Kidney glomerular epithelial cell (primary cell): ENCODE results near the gene PICK1.
A peak's percentile ranks its signal among the peaks of the same experiment; 100 is the strongest.

Source experiments
- DNase-seq: peaks from one replicate; lab custom pipeline; 2025; lab: John Stamatoyannopoulos, UW

Gene PICK1

DNA sequence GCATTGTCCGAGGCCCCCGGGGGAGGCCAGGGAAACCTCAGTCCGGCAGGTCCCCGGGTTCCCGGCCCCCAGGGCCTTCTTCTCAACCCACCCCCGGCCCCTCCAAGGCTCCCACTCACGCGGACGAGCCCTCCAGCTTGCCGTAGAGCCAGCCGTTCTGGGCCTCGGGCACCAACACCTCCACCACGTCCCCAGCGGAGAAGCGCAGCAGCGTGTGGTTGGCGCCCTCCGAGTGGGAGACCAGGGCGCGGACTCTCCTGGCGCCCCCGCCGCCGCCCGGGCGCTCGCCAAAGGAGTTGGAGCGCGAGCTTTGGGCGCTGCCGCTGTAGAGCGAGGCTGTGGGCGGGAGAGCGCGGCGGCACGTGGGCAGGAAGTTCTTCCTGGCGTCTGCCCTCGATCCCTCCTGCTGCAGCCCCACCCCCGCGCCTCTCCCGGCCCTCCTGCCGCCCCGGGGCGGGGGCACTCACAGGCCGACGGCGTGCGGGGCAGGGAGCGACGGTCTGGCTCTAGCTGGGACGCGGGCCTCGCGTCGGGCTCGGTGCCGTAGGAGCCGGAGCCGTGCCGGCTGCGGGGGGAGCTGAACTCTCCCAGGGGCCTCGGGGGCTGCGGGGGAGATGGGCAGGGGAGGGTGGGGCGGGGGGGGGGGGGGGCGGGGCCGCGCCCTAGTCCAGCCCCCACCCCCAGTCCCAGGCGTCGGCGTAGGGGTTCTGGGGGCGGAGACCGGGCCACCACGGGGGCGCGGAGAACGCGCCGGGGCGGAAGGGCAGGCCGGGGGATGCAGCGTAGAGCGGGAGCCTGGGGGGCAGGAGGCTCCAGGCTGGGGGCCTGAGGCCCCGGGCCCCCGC lies 31.6 kb downstream of the PICK1 start:
- DNase-seq: no peak

DNA sequence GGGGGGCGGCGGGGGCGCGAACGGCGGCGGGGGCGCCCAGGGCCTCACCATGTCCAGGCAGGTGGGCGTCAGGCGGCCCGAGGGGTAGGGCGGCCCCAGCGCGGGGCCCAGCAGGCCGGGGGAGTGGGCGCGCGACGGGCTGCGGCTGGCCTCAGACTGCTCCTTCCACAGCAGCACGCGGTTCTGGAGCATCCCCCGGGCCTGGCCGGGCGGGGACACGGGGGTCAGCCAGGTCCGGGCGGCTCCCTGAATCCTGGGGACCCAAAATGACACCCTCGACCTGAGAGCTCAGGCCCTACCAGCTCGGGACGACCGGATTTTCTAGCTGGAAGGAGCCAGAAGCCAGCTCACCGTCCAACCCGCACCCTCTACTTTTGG lies 32.3 kb downstream of the PICK1 start:
- DNase-seq: no peak

DNA sequence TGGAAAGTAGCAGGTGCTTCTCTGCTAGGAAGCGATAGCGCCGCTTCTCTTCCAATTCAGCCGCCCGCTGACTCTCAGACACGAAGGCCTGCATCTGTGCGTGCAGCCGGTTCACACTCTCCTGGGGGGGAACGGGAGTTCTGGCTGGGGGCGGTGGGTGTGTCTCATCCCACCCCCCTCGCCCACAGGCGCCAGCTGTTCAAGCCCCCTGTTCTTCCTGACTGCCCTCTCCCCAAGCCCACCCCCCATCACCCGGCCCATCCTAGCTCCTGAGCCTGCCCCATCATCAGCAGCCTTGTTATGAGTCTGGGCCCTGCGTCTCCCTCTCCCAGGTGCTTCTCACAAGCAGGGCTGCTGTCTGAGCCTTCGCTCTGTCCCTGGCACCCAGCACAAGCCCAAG lies 39.9 kb downstream of the PICK1 start:
- no peak for DNase-seq

DNA sequence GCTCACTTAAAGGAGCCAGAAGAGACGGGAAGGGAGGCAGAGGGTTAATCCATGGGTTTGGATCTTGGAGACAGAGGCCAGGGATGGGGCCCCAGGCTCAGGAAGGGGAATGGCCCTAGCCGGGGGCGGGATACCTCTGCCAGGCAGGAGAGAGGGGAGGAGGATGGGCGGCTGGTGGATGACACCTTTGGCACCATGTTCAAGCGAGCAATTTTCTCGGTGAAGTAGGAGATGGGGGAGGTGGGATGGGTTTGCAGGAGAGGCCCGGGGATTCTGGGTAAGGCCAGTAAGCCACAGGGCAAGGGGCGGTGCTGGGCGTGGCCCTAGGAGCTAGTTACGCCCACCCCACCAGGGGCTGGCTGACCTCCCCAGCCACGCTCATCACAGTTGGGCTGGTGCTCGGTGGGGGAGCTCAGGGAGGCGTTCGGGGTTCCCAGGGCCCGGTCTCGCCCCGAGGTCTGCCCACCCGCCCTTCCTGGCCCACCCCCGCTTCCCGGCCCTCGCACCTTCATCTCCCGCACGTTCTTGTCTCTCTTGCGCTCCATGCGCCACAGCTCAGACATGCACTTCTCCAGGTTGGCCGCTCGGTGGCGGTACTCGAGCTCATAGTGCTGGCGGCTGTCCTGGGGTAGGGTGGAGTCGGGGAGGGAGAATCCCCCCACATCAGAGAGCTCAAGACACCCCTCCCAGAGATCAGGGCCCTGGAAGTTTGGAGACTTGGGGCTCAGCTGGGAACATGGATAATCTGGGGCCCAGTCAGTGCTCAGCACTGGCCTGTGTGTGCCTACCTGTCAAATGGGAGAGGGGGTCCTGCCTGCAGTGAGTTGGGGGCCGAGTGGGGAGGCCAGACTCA lies 40.6 kb downstream of the PICK1 start:
- no peak for DNase-seq

DNA sequence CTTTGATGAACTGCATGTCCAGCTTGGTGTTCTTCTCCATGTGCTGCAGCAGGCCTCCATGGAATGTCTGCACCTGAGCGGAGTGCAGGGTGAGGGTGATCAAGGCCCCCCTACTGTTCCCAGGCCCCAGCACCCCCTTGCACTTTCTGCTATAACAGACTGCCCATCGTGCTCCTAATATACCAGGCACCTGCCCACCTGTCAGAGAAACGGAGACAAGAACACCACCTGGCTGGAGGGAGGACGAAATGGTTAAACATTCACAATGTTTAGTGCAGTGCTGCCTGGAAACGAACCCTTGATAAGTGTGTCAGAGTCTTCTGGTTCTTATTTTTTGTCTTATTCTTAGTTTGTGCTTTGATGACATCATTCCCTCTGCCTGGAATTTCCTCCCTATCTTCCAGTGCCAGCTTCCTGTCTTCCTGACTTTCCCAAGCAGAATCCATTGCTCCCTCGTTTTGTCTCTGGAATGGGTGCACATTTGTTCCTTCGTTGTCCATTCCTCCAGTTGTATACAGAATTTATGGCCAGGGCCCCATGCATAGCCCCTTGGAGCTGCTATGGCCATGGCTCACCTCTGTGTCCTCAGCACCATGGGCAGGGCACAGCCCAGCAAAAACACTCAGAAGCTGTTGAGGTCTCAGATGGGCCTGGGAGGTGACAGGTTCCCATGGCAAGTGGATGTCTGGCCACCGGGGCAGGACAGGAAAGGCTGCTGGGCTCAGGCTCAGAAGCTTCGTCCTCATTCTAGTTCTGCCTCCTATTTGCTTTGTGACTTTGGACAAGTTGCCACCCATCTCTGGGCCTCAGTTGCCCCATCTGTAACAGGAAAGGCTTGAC lies 41.4 kb downstream of the PICK1 start:
- DNase-seq: peak; percentile 69

DNA sequence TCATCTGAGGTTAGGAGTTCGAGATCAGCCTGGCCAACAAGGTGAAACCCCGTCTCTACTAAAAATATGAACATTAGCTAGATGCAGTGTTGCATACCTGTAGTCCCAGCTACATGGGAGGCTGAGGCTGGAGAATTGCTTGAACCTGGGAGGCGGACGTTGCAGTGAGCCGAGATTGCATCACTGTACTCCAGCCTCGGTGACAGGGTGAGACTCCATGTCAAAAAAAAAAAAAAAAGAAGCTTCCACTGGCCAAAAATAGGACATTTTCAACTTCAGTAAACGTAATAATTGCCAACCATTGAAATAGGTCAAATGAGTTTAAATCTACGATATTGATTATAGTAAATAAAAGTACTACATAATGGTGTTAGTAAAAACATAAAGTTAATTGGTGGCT lies 46.4 kb downstream of the PICK1 start:
- no peak for DNase-seq

DNA sequence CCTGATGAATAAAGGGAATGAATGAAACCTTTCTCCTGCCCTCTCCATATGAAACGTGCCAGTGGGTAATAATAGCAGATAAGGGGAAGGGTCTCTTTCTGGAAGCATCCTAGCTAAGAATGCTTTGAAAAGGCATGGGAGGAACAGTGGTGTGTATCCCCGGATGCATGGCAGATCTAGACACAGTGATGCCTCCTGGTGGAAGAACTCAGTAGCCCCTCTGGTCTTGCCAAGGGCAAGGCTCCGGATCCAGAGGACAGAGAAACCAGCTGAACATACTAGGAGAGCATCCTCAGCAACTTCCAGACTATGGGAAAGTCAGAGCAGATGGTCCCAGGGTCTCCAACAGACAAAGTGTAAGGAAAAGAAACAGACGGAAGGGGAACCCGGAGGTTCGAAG lies 46.9 kb downstream of the PICK1 start:
- no peak for DNase-seq

DNA sequence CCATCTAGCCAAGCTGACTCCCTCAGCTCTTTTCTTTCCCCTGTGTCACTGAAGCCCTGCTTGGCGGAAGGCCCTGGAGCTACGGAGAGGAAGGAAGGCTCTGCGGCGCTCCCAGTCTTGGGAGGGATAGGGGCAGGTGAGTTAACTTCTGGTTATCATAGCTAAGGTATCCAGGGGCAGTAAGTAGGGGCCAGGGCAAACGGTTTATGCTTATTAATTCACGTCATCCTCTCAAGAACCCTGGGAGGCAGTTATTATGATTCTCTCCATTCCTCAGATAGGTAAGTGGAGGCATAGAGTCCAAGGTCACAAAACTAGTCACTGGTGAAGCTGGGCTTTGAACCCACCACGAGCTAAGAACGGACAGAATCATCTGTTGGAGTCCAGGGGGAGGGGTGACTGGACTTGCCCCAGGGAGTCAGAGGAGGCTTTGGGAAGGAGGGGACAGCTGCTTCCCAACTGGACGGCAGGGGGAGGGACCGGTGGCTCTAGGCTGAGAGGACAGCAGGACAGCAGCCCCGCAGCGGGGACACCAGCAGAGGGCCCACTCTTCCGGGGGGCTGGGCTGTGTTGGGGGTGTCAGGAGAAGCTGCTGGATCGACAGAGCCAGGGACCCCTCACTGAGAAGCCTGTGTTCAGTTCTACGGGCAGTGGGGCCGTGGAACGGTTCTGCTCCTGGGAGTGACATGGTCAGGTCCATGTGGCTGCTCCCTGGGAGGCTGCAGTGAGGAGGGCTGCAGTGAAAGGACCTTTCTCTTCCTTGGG lies 49.8 kb downstream of the PICK1 start:
- DNase-seq: no peak

DNA sequence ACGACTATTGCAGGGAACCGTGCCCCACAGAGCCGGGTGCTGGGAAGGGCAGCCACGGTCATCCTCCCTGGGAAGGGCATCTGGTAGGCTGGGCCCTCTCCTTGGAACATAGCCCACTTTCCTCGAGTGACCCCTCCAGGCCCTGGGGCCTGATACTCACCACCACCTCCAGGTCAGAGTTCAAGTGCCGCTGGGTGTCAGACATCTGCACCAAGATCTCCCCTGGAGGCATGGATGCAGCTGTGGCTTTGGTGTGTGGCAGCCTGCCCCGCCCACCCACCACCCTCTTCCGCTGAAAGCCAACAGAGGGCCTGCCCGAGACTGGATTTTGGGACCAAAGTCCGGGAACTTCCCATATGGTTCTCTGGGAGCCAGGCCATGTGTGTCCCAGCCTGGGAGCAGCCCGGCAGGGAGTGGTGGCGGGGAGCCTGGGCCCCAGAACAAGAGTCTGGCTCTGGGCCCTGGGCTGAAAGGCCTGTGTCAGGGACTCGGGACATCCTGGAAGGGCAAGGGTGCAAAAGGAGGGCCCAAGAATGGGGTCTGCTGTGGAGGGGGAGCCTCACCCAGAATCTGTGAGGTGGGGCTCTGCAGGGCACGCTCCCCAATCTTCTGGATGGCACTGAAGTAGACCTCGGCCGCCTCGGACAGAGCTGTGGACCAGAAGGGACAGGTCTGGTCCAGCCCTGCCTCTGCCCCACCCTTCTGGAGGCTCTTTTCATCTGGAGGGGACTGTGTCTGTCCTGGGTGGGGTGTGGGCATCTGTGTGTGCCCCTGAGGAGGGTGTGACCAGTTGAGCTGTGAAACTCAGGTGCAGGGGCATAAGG lies 50.7 kb downstream of the PICK1 start:
- DNase-seq: no peak

DNA sequence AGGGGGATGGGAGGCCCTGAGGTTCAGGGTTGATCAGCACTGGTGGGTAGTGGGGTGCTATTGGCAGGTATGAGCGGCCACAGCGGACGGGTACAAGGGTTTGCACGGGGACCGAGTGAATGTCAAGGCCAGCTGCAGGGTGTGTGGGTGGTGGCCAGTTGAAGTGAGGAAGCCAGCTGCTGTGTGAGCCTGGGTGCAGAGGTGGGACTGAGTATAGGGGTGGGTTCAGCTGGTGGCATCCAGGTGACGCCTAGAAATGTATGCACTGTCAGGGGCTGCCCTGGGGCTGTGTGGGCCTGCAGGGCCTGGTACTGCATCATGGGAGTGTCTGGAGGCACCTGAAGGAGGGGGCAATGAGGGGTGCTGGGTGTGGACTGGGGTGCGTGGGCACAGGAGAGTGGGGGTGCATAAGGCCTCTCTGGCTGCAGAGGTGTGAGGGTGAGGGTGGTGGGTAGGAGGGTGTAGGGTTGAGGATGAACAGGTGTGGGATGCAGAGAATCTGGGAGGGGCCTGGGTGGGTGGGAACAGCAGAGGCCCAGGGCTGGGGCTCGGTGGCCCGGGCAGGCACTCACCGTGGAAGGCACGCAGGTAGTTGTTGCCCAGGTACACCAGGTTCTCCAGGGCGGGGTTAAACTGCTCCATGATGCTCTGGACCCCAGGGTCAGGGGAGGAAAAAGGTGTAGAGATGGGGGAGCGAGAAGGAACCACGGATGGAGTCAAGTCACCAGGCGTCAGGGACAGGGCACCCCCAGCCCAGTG lies 51.5 kb downstream of the PICK1 start:
- no peak for DNase-seq

DNA sequence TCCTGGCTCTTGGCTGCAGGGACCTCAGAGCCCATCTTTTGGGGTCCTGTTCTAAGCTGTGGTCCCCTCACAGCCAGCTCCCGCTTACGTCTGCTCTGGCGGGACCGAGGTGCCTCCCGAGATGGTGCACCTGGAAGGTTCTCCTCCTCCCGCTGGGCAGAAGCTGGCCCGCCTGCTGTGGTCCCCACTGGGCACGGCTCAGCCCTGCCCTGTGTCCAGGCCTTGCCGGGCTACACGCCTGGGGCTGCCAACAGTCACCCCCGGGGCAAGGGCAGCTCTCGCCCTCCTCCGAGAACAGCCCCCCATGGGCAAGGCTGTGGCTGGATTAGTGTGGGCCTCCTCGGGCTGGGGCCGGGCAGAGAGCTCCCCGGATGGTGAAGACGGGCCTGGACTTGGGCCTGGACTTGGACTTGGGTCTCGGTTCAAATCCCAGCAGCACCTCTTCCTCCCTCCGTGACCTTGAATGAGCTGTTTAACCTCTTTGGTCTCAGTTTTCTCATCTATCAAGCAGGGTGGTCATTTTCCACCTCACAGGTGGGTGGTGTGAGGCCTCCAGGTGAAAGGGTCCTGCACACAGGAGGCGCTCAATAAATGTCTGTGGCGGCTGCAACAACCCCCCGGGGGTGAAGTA lies 52.3 kb downstream of the PICK1 start:
- no peak for DNase-seq

DNA sequence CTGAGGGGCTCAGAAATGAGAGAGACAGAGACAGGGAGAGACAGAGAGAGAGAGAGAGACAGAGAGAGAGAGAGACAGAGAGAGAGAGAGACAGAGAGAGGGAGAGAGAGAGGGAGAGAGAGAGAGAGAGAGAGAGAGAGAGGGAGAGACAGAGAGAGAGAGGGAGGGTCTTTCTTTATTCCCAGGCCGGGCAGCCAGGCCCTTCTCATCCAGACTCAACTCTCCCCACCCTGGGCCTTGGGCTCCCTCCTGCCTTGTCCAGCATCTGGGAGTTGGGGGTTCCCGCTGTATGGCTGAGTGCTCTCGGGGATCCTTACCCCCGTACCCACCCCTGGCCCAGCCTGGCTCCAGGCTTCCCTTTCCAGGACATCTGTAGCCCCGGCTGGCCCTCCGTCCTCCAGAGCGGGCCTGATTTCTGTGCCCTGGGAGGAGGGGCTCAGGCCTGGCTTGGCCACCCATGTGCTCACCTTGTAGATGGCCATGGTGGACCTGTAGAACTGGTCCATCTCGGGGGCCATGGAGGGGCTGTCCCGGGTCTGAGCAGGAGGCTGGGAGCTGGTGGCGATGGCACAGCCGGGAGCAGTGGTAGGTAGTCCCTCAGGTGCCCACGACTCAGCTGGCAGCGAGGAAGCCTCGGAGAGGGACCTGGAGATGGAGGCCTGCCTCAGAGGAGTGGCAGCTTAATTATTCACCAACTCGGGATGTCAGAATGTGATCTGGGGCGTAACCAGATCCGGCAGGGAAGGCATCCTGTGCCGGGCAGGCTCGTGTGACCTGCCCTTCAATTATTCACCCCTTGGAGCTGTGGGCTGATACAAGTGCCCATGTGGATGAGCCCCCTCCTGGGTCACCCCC lies 53.0 kb downstream of the PICK1 start, which contains the start of gene BAIAP2L2:
Gene BAIAP2L2 (minus strand): TSS at position 677 of the 855 bp plus-strand sequence. CDS start 159 bp downstream, at position 518.
- DNase-seq: peak; percentile 71

DNA sequence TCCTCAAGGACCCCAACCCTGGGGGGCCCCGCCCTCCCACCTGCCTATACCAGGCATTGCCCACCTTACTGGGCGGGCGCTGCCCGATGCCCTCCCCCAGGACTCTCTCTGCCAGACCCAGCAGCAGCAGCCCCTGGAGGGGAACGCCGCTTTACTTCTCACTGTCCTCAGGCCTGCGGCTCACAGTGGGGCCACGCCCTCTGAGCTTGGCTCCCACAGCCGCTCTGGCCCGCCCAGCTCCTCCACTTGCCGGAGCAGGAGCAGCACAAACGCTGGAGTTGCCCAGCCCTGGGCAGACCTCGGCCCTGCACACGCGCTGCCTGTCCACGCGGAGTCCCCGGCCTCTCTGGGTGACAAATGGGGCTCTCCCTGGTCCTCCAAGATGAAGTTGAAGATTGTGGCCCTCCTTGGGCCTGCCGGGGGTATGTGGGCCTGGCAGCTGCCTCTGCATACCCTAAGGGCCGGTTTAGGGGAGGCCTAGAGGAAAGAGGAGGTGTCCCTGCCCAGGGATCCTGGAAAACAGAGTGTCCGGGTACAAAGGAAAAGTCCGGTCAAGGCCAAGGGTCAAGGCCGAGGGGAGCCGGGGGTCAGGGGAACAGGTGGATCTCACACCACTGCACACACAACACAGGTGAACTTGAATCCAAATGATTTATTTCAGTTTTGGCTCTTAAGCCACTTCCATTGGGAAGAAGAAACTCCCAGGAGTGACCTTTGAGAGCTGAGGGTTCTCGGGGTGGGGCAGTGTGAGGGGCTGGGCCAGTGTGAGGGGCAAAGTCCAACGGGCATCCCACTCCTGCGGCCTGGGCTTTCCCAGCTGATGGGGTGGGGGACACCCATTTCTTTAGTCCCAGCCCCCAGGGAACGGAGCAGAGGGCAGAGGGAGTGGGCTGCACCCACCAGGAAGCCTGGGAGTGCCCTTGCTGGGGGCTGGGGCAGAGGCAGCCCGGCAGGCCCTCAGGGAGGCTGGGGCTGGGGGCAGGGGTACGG lies 54.0 kb downstream of the PICK1 start:
- peak; percentile 56 for DNase-seq

DNA sequence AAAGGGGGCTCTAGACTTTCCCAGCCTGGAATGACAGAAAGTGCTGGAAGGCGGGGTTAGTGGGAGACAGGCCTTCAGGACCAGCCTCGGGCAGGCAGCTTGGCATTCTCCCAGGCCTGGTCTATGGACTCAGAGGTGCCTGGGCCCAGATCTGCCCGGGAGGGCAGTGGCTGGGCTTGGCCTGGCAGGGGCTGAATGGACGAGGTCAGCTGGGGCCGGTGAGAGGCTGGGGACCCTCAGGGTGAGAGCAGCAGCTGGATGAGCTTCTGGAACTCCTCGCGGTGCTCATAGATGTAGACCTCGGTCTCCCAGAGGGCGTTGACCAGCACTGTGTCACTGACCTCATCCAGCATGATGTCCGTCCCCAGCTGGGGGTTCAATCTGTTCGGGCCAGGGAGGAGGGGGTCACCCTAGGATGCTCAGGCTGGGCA lies 54.7 kb downstream of the PICK1 start:
- DNase-seq: no peak

DNA sequence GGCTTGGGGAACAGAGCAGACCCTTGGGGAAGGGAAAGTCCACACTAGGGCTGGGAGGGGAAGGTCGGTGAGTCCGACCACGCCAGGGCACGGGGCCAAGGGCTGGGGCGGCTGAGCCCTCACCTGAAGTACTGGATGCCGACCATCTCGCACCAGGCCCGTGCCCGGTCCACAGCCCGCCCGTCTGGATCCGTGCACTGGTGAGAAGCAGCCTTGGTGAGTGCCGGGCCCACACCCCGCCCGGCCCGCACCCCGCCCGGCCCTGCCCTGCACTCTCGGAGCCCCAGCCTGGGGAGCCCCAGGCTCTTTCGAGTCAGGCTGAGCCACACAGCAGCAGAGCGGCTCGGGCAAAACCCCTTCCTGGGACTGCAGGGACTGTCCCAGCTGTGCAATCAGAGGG lies 55.2 kb downstream of the PICK1 start:
- no peak for DNase-seq

DNA sequence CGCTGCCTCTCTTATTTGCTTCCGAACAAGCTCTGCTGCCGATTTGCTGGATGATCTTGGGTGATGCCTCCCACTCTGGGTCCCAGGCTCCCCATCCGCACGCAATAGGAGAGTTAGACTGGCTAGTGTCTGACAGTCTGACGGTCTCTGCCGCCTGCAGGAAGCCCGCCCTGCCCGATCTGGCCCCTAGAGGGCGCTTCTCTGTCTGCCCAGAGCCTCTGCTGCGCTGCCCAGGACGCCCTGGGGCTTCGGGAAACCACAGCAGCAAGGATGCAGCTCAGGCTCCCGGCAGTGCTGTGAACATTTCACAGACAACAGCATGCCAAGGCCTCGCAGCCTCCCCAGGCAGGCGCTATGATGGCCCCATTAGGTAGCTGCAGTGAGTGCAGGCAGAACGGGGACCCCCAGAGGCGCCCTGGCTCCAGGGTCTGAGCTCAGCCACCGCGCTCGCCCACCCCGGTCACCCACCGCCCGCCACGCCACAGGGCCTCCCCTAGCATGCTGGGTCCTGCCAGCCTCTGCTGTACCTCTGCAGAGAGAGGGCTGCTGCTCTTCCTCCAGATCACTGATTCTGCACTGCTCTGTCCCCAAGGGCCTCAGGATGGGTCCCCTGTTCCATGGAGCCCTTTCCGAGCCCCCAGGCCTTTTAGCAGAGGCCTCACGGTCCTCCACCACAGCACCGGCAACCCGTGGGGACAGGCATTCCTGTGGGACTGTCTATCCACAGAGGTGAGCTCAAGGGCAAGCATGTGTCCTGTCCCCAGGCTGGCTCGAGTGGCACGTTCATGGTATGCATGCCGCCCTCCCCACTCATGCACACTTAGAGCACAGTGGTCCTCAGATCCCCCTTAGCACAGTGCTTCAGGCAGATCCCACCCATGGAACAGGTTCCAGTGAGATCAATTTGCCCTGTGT lies 57.5 kb downstream of the PICK1 start:
- peak; percentile 30 for DNase-seq
